Endodermal cell (in vitro differentiated cells): ENCODE results near the gene SYNE2. TPM values are rescaled to one million over a fixed set of nuclear protein-coding genes. Genes with fewer than 3 reads are reported as not detected.

Experiments used
- DNase-seq: peaks from one replicate; pipeline ENCODE4 v3.0.0-alpha.2; 2017
- H3K27ac ChIP-seq: 2 replicates; pipeline ENCODE4 v1.5.1; 2013; ENCODE audit warnings: mild to moderate bottlenecking, low read depth, low read length, moderate library complexity
- H3K27me3 ChIP-seq: 2 replicates; pipeline ENCODE4 v1.6.1; 2013; ENCODE audit warnings: mild to moderate bottlenecking, low read length, moderate library complexity; ENCODE audit not compliant: insufficient read depth, control insufficient read depth, poor library complexity, severe bottlenecking
- H3K36me3 ChIP-seq: 2 replicates; pipeline ENCODE4 v1.7.0; 2013; ENCODE audit warnings: mild to moderate bottlenecking, low read length, moderate library complexity; ENCODE audit not compliant: control insufficient read depth, insufficient read depth
- H3K4me1 ChIP-seq: one replicate; pipeline ENCODE4 v1.7.0; 2013; ENCODE audit warnings: low read length; ENCODE audit not compliant: control insufficient read depth, insufficient read depth
- H3K4me3 ChIP-seq: 2 replicates; pipeline ENCODE4 v1.5.1; 2013; ENCODE audit warnings: mild to moderate bottlenecking, low read length, moderate library complexity
- H3K9ac ChIP-seq: 2 replicates; pipeline ENCODE4 v1.6.1; 2013; ENCODE audit warnings: mild to moderate bottlenecking, low read length, moderate library complexity; ENCODE audit not compliant: poor library complexity, severe bottlenecking; ENCODE audit errors: extremely low read depth
- H3K9me3 ChIP-seq: 2 replicates; pipeline ENCODE4 v1.6.1; 2013; ENCODE audit warnings: mild to moderate bottlenecking, low read length, moderate library complexity; ENCODE audit not compliant: control insufficient read depth
- H3K27ac Mint-ChIP-seq: 2 replicates; pipeline ENCODE4 v1.8.0; 2020; ENCODE audit warnings: mixed read lengths
- H3K27me3 Mint-ChIP-seq: 2 replicates; pipeline ENCODE4 v1.8.0; 2021; ENCODE audit warnings: mild to moderate bottlenecking, mixed read lengths; ENCODE audit not compliant: insufficient read depth
- H3K36me3 Mint-ChIP-seq: 2 replicates; pipeline ENCODE4 v1.8.0; 2020; ENCODE audit warnings: low read depth, mixed read lengths
- H3K4me1 Mint-ChIP-seq: 2 replicates; pipeline ENCODE4 v1.8.0; 2020; ENCODE audit warnings: mixed read lengths
- H3K4me3 Mint-ChIP-seq: 2 replicates; pipeline ENCODE4 v1.8.0; 2020; ENCODE audit warnings: mild to moderate bottlenecking, moderate library complexity, mixed read lengths
- H3K9me3 Mint-ChIP-seq: 2 replicates; pipeline ENCODE4 v1.8.0; 2020; ENCODE audit warnings: mild to moderate bottlenecking, mixed read lengths
- WGBS, 2 experiments: methylation state at CpG; one replicate each; pipeline versions ENCODE4 v1.1.5 to v1.1.7; 2013; ENCODE audit warnings: missing lambda C conversion rate in 2 of 2, mixed read lengths in 1 of 2; ENCODE audit not compliant: insufficient coverage in 1 of 2, insufficient read length in 1 of 2; 5-methylcytosine and 5-hydroxymethylcytosine counted together
- total RNA-seq, 2 donors: library from RNA; stranded (reverse); fragmentation: NEBNext Ultra II Directional in 1 of 2; extraction: Animal tissue kit (Norgen Biotek cat#: 25700) in 1 of 2; gene quantifications; 2 replicates in 1 of 2; 3 replicates in 1 of 2; pipeline ENCODE4 v1.2.1, GENCODE V29; 2021
- TF ChIP-seq, protein P1 (sequence below): fragments of 200-600 bp; sonication (generic); conservative IDR thresholded peaks from 2 replicates; pipeline ENCODE4 v1.5.0; 2021; ENCODE audit warnings: antibody characterized with exemption, mild to moderate bottlenecking

SYNE2 gene
- total RNA-seq, 2 donors from 2014 or later = 65.8 to 70.0 TPM

DNA sequence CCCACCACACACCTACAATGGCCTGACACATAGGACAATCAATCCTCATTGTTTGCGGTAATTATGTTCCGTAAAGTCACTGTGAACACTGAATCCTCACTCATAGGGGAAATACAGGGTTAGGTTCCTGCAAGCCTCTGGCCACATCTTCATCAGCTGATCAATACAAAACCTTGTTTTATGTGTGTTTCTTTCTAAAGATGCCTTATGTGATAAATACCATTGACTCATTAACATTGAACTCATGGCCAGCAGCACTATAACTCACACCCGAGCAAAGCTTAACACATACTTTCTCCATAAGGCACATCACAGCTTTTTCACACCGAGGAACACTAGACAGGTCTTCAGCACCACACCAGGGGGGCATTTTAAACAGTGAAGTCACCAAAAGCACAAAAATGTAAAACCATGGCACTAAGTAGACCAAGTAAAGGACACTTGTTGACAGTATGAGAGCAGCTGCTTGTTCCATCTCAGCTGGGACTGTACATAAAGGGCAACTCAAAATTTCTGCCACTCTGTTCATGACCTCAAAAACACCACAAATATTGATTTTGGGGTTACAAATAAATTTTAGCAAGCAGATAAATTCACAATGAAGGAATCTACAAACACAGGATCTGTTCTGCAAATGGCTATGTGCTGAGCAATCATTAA lies 380.9 kb downstream of the SYNE2 start:
- Histone ChIP-seq H3K9ac (no peak overlapping the region), H3K36me3 (peaks cover 15% of the 10 kb centered on the region), H3K27ac (no peak overlapping the region), H3K4me1 (no peaks in the 10 kb centered on the region), H3K9me3 (no peaks in the 10 kb centered on the region), H3K4me3 (no peak overlapping the region), H3K27me3 (no peaks in the 10 kb centered on the region)
- TF ChIP-seq, protein P1, sequence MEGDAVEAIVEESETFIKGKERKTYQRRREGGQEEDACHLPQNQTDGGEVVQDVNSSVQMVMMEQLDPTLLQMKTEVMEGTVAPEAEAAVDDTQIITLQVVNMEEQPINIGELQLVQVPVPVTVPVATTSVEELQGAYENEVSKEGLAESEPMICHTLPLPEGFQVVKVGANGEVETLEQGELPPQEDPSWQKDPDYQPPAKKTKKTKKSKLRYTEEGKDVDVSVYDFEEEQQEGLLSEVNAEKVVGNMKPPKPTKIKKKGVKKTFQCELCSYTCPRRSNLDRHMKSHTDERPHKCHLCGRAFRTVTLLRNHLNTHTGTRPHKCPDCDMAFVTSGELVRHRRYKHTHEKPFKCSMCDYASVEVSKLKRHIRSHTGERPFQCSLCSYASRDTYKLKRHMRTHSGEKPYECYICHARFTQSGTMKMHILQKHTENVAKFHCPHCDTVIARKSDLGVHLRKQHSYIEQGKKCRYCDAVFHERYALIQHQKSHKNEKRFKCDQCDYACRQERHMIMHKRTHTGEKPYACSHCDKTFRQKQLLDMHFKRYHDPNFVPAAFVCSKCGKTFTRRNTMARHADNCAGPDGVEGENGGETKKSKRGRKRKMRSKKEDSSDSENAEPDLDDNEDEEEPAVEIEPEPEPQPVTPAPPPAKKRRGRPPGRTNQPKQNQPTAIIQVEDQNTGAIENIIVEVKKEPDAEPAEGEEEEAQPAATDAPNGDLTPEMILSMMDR = no peak
- no peak overlapping the region for H3K27ac Mint-ChIP-seq
- no peaks in the 10 kb centered on the region for H3K9me3 Mint-ChIP-seq
- H3K4me3 Mint-ChIP-seq = no peak overlapping the region
- H3K36me3 Mint-ChIP-seq = peaks cover 13% of the 10 kb centered on the region
- DNase-seq = no peak
- H3K27me3 Mint-ChIP-seq = no peaks in the 10 kb centered on the region
- H3K4me1 Mint-ChIP-seq = peaks cover 6% of the 10 kb centered on the region
- WGBS, 2 experiments = 94 to 96% methylated on average over 2 to 4 of the region's 4 CpGs

DNA sequence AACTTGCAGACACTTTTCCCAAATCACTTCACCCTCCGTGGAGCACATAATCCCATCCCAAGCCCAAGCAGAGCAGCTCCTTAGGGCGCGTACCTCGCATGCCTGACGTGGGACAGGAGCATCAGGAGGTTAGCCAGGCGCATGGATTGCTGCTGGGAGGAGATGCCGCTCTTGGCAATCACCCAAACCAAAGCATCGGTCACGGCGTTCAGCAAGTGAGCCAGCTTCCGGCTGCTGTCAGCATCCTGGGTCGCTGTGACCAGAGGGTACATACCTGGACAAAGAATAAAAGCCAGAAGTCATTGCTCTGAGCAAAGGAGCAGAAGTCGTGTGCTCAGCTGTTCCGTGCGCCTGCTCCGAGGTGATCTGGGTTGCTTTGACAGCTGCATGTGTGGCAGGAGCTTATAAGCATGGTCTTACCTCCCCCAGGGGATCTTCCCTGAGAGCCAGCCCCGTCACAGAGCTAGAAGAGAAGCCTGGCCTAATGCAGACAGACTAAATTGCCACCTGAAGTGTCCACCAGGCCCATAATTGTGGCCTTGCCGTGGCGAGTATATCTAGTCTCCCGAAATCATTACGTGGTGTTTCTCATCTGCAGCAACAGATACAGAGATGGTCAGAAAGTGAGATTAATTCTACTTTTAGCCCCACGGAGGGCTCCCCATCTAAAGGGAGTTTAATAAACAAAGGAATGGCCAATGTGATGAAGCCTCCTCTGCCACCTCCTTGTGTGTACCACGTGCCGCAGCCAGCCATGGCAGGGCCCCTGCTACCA lies 382.3 kb downstream of the SYNE2 start:
- WGBS, 2 experiments = 91 to 92% methylated on average over 17 to 24 of the region's 24 CpGs
- Mint-ChIP-seq H3K4me1 (peaks cover 8% of the 10 kb centered on the region), H3K4me3 (no peak overlapping the region), H3K9me3 (no peaks in the 10 kb centered on the region), H3K27me3 (no peaks in the 10 kb centered on the region), H3K36me3 (peaks cover 7% of the 10 kb centered on the region), H3K27ac (no peak overlapping the region)
- Histone ChIP-seq H3K27ac (no peak overlapping the region), H3K4me3 (no peak overlapping the region), H3K4me1 (no peaks in the 10 kb centered on the region), H3K9me3 (no peaks in the 10 kb centered on the region), H3K27me3 (no peaks in the 10 kb centered on the region), H3K36me3 (peaks cover 13% of the 10 kb centered on the region), H3K9ac (no peak overlapping the region)
- TF ChIP-seq, protein P1 = no peak
- peak; percentile 49 for DNase-seq

DNA sequence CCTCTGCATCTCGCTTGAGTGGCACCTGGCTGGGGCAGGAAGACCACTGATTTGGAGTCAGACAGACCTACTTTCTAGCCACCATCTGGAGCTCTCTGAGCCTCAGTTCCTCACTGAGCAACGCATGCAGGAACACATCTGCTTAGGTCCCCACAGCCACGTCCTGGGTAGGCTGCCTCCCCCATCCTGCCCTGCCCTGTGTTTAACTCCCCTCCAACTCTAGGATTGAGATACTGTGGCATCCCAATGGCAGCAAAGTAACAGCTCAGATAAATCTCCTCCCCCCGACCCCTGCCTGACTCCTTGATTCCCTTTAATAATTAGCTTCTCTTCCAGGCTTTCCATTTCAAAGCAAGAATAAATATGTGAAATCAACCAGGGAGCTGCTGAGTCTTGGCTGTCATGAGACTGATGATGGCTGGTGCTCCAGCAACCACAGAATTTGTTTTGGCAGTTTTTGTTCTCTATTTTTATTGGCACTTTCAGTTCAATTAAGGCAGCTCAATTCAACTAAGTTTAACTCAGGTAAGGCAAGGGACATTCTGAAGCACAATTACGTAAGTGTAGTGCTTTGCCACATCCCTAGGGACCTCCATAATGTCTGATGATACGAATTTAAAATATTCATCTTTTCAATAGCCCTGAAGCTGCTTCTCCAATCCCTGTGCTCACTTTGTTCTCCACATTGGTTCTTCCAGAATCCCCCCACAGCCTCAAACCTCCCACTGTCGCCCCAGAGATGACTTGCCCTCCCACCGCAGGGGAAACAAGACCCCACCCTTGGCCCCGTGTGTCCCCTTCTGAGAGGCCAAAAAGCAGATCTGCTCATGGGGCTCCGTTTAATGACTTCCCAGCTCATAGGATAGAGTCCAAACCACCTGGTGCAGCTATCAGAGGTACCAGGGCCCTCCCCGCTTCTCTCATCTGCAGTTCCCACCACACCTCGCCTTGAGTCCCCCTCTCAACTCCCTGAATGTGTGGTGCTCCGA lies 383.1 kb downstream of the SYNE2 start:
- H3K4me3 ChIP-seq = no peak overlapping the region
- TF ChIP-seq, protein P1 = no peak
- Mint-ChIP-seq H3K4me3 (no peak overlapping the region), H3K27me3 (no peaks in the 10 kb centered on the region), H3K9me3 (no peaks in the 10 kb centered on the region), H3K36me3 (peaks cover 3% of the 10 kb centered on the region), H3K27ac (no peak overlapping the region), H3K4me1 (peaks cover 8% of the 10 kb centered on the region)
- WGBS, 2 experiments = 90 to 95% methylated on average over 12 to 13 of the region's 13 CpGs
- H3K9me3 ChIP-seq = no peaks in the 10 kb centered on the region
- DNase-seq = no peak
- H3K9ac ChIP-seq = no peak overlapping the region
- no peak overlapping the region for H3K27ac ChIP-seq
- no peaks in the 10 kb centered on the region for H3K27me3 ChIP-seq
- no peaks in the 10 kb centered on the region for H3K4me1 ChIP-seq
- peaks cover 12% of the 10 kb centered on the region for H3K36me3 ChIP-seq
